GM12878 (cell line): ENCODE data around the gene TM9SF2. TPM values are rescaled to one million over a fixed set of nuclear protein-coding genes. Genes with fewer than 3 reads are reported as not detected.

ENCODE experiments used
- ATAC-seq: fragments of 200-7000 bp; cut with Tn5 transposase; 3 replicates; pipeline ENCODE4 v1.9.1; 2020; ENCODE audit warnings: mild to moderate bottlenecking, moderate library complexity
- BruUV-seq: library from RNA; stranded (reverse); fragments of 400-500 nt; replicated peaks from 2 replicates; lab custom pipeline; 2021; lab: Mats Ljungman, UMichigan
- CTCF ChIA-PET: fragments of 300-600 bp; sonication (Branson Sonifier 250); formaldehyde crosslinking; extraction: SDS; loops from one replicate; lab custom pipeline; 2021; ENCODE audit warnings: inconsistent platforms; lab: Yijun Ruan, JAX
- POLR2A ChIA-PET: fragments of 350-600 bp; formaldehyde crosslinking; extraction: SDS; loops from one replicate; lab custom pipeline; 2021; ENCODE audit warnings: inconsistent platforms; lab: Charles Lee
- RAD21 ChIA-PET: fragments of 300-600 bp; sonication (Branson Sonifier 250); formaldehyde crosslinking; loops from one replicate; lab custom pipeline; 2023; ENCODE audit warnings: antibody characterized with exemption; ENCODE audit not compliant: unreplicated experiment; lab: Charles Lee
- SMC1A ChIA-PET: fragments of 300-600 bp; sonication (Branson Sonifier 250); formaldehyde crosslinking; loops from one replicate; lab custom pipeline; 2023; ENCODE audit not compliant: unreplicated experiment, uncharacterized antibody; lab: Charles Lee
- DNase-seq: peaks from one replicate; pipeline ENCODE4 v3.0.0-alpha.2; 2011; ENCODE audit warnings: low read depth, low spot score
- FAIRE-seq: peaks from 3 replicates; lab custom pipeline; 2011; peaks lifted over from hg19 to GRCh38; lab: Jason Lieb, UNC
- H2AFZ ChIP-seq: 2 replicates; pipeline ENCODE4 v1.6.0; 2011; ENCODE audit warnings: low read depth, low read length, control low read depth; ENCODE audit not compliant: control insufficient read depth
- H3K27ac ChIP-seq: 2 replicates; pipeline ENCODE4 v1.5.1; 2011; ENCODE audit warnings: control low read depth; ENCODE audit not compliant: control insufficient read depth, insufficient read depth
- H3K27me3 ChIP-seq, 2 experiments: replicated peaks in 1 of 2; 2 replicates each; pipeline versions ENCODE4 v1.6.0 to v1.6.1; 2011; ENCODE audit warnings: low read length in 1 of 2; ENCODE audit not compliant: control insufficient read depth in 2 of 2, insufficient read depth in 2 of 2
- H3K36me3 ChIP-seq, 2 experiments: 2 replicates each; pipeline ENCODE4 v1.5.1; 2011; ENCODE audit warnings: low read length in 1 of 2; ENCODE audit not compliant: control insufficient read depth in 2 of 2, insufficient read depth in 2 of 2
- H3K4me1 ChIP-seq: 2 replicates; pipeline ENCODE4 v1.6.1; 2011; ENCODE audit warnings: mild to moderate bottlenecking, low read length, moderate library complexity, mixed read lengths; ENCODE audit not compliant: control insufficient read depth, insufficient read depth
- H3K4me2 ChIP-seq: 2 replicates; pipeline ENCODE4 v1.6.0; 2011; ENCODE audit warnings: control low read depth; ENCODE audit not compliant: control insufficient read depth, insufficient read depth
- H3K4me3 ChIP-seq: fragments of 200-600 bp; sonication (generic); 2 replicates; pipeline ENCODE4 v1.5.1; 2016
- H3K79me2 ChIP-seq: 2 replicates; pipeline ENCODE4 v1.6.0; 2011; ENCODE audit warnings: low read length; ENCODE audit not compliant: control insufficient read depth, insufficient read depth
- H3K9ac ChIP-seq: 2 replicates; pipeline ENCODE4 v1.8.0; 2011; ENCODE audit warnings: low read length, control low read depth, mixed read lengths; ENCODE audit not compliant: control insufficient read depth, insufficient read depth
- H3K9me3 ChIP-seq: replicated peaks from 3 replicates; pipeline ENCODE4 v1.5.1; 2011; ENCODE audit warnings: mild to moderate bottlenecking, low read length; ENCODE audit not compliant: control insufficient read depth, insufficient read depth
- H4K20me1 ChIP-seq: 2 replicates; pipeline ENCODE4 v1.6.0; 2011; ENCODE audit not compliant: control insufficient read depth, insufficient read depth
- CREB1 ChIP-seq: IDR thresholded peaks from 2 replicates; pipeline ENCODE4 v1.6.1; 2012; ENCODE audit warnings: low read depth, mild to moderate bottlenecking, inconsistent platforms
- JUNB ChIP-seq: IDR thresholded peaks from 2 replicates; pipeline ENCODE4 v1.6.1; 2016; ENCODE audit warnings: antibody characterized with exemption, mild to moderate bottlenecking
- SPI1 ChIP-seq: IDR thresholded peaks from 2 replicates; pipeline ENCODE4 v1.6.1; 2011; ENCODE audit warnings: low read depth, mild to moderate bottlenecking, low read length, moderate library complexity, borderline replicate concordance; ENCODE audit not compliant: insufficient read depth
- ZNF207 ChIP-seq: fragments of 450-650 bp; IDR thresholded peaks from 2 replicates; pipeline ENCODE4 v1.6.1; 2014; ENCODE audit warnings: antibody characterized with exemption, mild to moderate bottlenecking, borderline replicate concordance
- ZNF217 ChIP-seq: fragments of 450-650 bp; IDR thresholded peaks from 2 replicates; pipeline ENCODE4 v1.6.1; 2017; ENCODE audit warnings: antibody characterized with exemption, mild to moderate bottlenecking
- WGBS: methylation state at CpG from one replicate; pipeline ENCODE4 v1.1.6; 2016; ENCODE audit warnings: low lambda C conversion rate; ENCODE audit not compliant: insufficient replicate concordance, insufficient coverage; ENCODE audit errors: missing lambda C conversion rate; 5-methylcytosine and 5-hydroxymethylcytosine counted together
- in situ Hi-C: fragments of 300-500 bp; cut with MboI; formaldehyde crosslinking; loops from 9 replicates; pipeline ENCODE4 v1.14.3; 2018; ENCODE audit warnings: mixed read lengths
- intact Hi-C: fragments of 100-400 bp; cut with micrococcal nuclease; formaldehyde crosslinking; loops from one replicate; pipeline ENCODE4 v1.14.2; 2022; ENCODE audit not compliant: unreplicated experiment
- polyA plus RNA-seq, 11 experiments: library from polyadenylated mRNA; depleted of rRNA in 4 of 11; unstranded in 6 of 11; stranded (reverse) in 5 of 11; fragments of >200 nt; fragmentation: Nextera tagmentation in 4 of 11; fragmentation: Illumina TruSeq in 1 of 11; extraction: Ambion mirVana in 4 of 11; extraction: Trizol in 1 of 11; gene quantifications; 1 replicate in 1 of 11; 2 replicates in 10 of 11; pipeline versions ENCODE4 v1.2.1 to v1.2.3, GENCODE V29; 2011 to 2016; ENCODE audit warnings: inconsistent platforms in 2 of 11, missing spikeins in 2 of 11, low read depth in 1 of 11
- total RNA-seq, 4 experiments: library from RNA; depleted of rRNA in 3 of 4; stranded (reverse); fragments of >200 nt in 3 of 4; fragmentation: Illumina TruSeq in 1 of 4; extraction: Trizol in 1 of 4; gene quantifications; 2 replicates each; pipeline versions ENCODE4 v1.2.1 to v1.2.3, GENCODE V29; 2013 to 2021
- TF ChIP-seq, protein P1 (sequence below): fragments of 450-650 bp; IDR thresholded peaks from 2 replicates; pipeline ENCODE4 v1.6.1; 2017; ENCODE audit warnings: mild to moderate bottlenecking
- TF ChIP-seq, protein P2 (sequence below): fragments of 450-650 bp; IDR thresholded peaks from 2 replicates; pipeline ENCODE4 v1.6.1; 2017; ENCODE audit warnings: low read depth, mild to moderate bottlenecking, moderate library complexity
- TF ChIP-seq, protein P3 (sequence below): IDR thresholded peaks from 2 replicates; pipeline ENCODE4 v1.6.1; 2012; ENCODE audit warnings: low read depth, low read length, improper control_type of control experiment
- TF ChIP-seq, protein P4 (sequence below): fragments of 450-650 bp; IDR thresholded peaks from 2 replicates; pipeline ENCODE4 v1.6.1; 2017; ENCODE audit warnings: mild to moderate bottlenecking, low read depth, inconsistent platforms; ENCODE audit not compliant: poor library complexity, severe bottlenecking

Gene TM9SF2
- total and polyA plus RNA-seq, 10 of the 15 experiments (the other 5 are each of a cell fraction or from before 2014, with no cell fraction given): 34.6 to 128 (median 79.2) TPM

DNA sequence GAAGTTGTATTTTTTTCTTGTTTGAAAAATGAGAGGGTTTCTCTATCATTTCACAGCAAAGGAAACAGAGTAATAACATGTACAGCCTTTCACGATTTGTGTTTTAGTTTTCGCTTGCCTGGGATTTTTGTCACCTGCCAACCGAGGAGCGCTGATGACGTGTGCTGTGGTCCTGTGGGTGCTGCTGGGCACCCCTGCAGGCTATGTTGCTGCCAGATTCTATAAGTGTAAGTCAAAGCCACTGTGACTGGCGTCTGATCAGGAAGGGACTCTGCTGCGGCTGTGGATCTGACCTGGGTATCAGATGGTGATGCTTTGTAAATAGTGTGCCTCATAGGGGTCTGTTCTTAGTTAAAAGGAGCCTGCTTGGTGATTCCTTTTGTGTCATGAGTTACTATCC lies 45.6 kb downstream of the TM9SF2 start:
- H2AFZ ChIP-seq: no peak overlapping the region
- no peak overlapping the region for H3K9ac ChIP-seq
- peaks cover 65% of the 10 kb centered on the region for H3K4me1 ChIP-seq
- no peaks in the 10 kb centered on the region for H3K9me3 ChIP-seq
- H3K27me3 ChIP-seq: no peaks in the 10 kb centered on the region
- in situ Hi-C loops: no loop called here
- H4K20me1 ChIP-seq: no peaks in the 10 kb centered on the region
- peak overlapping the region; percentile 38 for H3K4me2 ChIP-seq
- H3K36me3 ChIP-seq: peaks cover 19 to 23% of the 10 kb centered on the region in 2 experiments
- H3K27ac ChIP-seq: peak overlapping the region; percentile 88
- no peak for DNase-seq
- CTCF ChIA-PET: interaction anchor here (2.6 kb wide), 1 partner anchor 277 kb away, joined by 5 read pairs; no protein-coding TSS in a partner anchor
- no peak for FAIRE-seq
- RAD21 ChIA-PET: no interaction called here
- no TSS peak for BruUV-seq
- H3K4me3 ChIP-seq: no peak overlapping the region
- H3K79me2 ChIP-seq: no peaks in the 10 kb centered on the region
- no peak for ATAC-seq
- intact Hi-C loops: loop anchor here (10.0 kb wide), 1 partner anchor 102 kb away; no protein-coding TSS in a partner anchor
- TF ChIP-seq, protein P1, sequence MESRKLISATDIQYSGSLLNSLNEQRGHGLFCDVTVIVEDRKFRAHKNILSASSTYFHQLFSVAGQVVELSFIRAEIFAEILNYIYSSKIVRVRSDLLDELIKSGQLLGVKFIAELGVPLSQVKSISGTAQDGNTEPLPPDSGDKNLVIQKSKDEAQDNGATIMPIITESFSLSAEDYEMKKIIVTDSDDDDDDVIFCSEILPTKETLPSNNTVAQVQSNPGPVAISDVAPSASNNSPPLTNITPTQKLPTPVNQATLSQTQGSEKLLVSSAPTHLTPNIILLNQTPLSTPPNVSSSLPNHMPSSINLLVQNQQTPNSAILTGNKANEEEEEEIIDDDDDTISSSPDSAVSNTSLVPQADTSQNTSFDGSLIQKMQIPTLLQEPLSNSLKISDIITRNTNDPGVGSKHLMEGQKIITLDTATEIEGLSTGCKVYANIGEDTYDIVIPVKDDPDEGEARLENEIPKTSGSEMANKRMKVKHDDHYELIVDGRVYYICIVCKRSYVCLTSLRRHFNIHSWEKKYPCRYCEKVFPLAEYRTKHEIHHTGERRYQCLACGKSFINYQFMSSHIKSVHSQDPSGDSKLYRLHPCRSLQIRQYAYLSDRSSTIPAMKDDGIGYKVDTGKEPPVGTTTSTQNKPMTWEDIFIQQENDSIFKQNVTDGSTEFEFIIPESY: no peak
- peak; percentile 33; the same call in 1 of the 2 replicates for TF ChIP-seq CREB1
- WGBS: 100% methylated on average over 7 of the region's 7 CpGs
- SMC1A ChIA-PET: interaction anchor here (2.1 kb wide), 1 partner anchor 12 kb away, joined by 7 read pairs; no protein-coding TSS in a partner anchor
- POLR2A ChIA-PET: no interaction called here

DNA sequence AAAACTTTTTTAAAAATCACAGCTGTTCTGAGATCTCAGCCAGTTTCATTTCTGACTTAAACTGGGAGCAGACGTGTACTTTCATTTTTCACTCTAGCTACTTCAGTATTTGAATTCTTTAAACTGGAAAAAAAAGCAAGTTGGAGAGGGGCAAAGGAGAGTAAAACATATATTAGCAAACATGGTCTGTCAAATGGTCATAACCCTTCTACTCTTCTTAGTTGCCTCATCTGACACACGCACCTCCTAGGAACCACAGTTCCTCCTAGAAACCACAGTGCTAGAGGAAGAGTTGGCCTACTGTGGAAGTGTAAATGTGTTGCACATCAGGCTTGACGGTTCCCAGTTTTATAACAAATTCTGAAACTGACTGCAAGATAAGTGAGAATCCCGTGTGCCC lies 47.2 kb downstream of the TM9SF2 start:
- peak overlapping the region; percentile 95 for H3K4me2 ChIP-seq
- SMC1A ChIA-PET: interaction anchor here (0.9 kb wide), 1 partner anchor 966 kb away, joined by 3 read pairs; no protein-coding TSS in a partner anchor
- CTCF ChIA-PET: no interaction called here
- peak overlapping the region; percentile 51; the same call in 1 of the 2 replicates for H3K9ac ChIP-seq
- intact Hi-C loops: loop anchor here (10.0 kb wide), 1 partner anchor 104 kb away; no protein-coding TSS in a partner anchor
- no peaks in the 10 kb centered on the region for H3K27me3 ChIP-seq
- H3K9me3 ChIP-seq: no peaks in the 10 kb centered on the region
- 0% methylated on average over 4 of the region's 4 CpGs for WGBS
- no peak overlapping the region for H3K4me3 ChIP-seq
- RAD21 ChIA-PET: interaction anchor here (1.0 kb wide), 1 partner anchor 42 kb away, joined by 3 read pairs; no protein-coding TSS in a partner anchor
- peak; percentile 87 for ATAC-seq
- no peaks in the 10 kb centered on the region for H4K20me1 ChIP-seq
- peaks cover 20 to 29% of the 10 kb centered on the region in 2 experiments for H3K36me3 ChIP-seq
- H3K79me2 ChIP-seq: no peaks in the 10 kb centered on the region
- DNase-seq: peak; percentile 60
- H2AFZ ChIP-seq: no peak overlapping the region
- peaks cover 52% of the 10 kb centered on the region for H3K4me1 ChIP-seq
- in situ Hi-C loops: no loop called here
- no TSS peak for BruUV-seq
- peak overlapping the region; percentile 88 for H3K27ac ChIP-seq
- FAIRE-seq: peak; percentile 27
- POLR2A ChIA-PET: interaction anchor here (0.9 to 1.0 kb wide), 3 partner anchors 13 to 58 kb away, joined by 3 to 4 read pairs (median 3); partner anchors contain the start of gene CLYBL
- TF ChIP-seq, protein P2, sequence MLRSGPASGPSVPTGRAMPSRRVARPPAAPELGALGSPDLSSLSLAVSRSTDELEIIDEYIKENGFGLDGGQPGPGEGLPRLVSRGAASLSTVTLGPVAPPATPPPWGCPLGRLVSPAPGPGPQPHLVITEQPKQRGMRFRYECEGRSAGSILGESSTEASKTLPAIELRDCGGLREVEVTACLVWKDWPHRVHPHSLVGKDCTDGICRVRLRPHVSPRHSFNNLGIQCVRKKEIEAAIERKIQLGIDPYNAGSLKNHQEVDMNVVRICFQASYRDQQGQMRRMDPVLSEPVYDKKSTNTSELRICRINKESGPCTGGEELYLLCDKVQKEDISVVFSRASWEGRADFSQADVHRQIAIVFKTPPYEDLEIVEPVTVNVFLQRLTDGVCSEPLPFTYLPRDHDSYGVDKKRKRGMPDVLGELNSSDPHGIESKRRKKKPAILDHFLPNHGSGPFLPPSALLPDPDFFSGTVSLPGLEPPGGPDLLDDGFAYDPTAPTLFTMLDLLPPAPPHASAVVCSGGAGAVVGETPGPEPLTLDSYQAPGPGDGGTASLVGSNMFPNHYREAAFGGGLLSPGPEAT: 0 out of 2 replicates have a peak, but pooled peaks have one; percentile 11
- peak; percentile 87; the same call in 1 of the 2 replicates for TF ChIP-seq ZNF217
- peak; percentile 88 for TF ChIP-seq JUNB
- TF ChIP-seq, protein P3, sequence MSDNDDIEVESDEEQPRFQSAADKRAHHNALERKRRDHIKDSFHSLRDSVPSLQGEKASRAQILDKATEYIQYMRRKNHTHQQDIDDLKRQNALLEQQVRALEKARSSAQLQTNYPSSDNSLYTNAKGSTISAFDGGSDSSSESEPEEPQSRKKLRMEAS: no peak
- peak; percentile 27; the same call in 1 of the 2 replicates for TF ChIP-seq SPI1
- no peak for TF ChIP-seq ZNF207
- TF ChIP-seq, protein P4, sequence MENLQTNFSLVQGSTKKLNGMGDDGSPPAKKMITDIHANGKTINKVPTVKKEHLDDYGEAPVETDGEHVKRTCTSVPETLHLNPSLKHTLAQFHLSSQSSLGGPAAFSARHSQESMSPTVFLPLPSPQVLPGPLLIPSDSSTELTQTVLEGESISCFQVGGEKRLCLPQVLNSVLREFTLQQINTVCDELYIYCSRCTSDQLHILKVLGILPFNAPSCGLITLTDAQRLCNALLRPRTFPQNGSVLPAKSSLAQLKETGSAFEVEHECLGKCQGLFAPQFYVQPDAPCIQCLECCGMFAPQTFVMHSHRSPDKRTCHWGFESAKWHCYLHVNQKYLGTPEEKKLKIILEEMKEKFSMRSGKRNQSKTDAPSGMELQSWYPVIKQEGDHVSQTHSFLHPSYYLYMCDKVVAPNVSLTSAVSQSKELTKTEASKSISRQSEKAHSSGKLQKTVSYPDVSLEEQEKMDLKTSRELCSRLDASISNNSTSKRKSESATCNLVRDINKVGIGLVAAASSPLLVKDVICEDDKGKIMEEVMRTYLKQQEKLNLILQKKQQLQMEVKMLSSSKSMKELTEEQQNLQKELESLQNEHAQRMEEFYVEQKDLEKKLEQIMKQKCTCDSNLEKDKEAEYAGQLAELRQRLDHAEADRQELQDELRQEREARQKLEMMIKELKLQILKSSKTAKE: peak; percentile 63
